ENCODE measurements around the gene ATF6.

DNA sequence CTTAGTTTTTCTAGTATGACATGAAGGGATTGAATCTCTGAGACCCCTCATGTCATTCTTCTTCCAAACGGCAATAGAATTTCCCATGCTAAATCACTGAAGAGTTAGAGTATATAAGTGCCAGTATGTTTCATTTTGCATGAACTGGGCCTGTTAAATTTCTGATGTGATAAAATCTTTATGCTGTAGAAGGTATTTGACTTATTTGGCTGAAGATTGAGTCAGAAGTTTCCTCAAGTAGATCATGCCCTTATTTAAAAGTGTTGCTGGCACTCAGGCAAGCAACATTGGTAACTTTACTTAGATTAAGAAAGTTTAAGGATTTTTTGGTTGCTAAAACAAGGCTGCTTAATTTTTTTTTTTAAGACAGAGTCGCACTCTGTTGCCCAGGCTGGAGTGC is 13.3 kb downstream of the ATF6 start:
- TF ChIP-seq SP1 (IDR thresholded peaks at IDR 0.05; ENCODE audit: low read depth, low read length) (no peak), EZH2 (IDR thresholded peaks at IDR 0.05; ENCODE audit: low read depth, low read length, severe bottlenecking) (no peak), CHD2 (IDR thresholded peaks at IDR 0.05; ENCODE audit: low read length) (no peak), YY1 (IDR thresholded peaks at IDR 0.05; ENCODE audit: low read depth, low read length) (no peak), CTCF (IDR thresholded peaks at IDR 0.05; ENCODE audit: control extremely low read depth in 1 of 3, insufficient read depth in 1 of 3, low read depth in 1 of 3, low read length in 3 of 3) (no peak), POLR2A (IDR thresholded peaks at IDR 0.05; ENCODE audit: control extremely low read depth in 1 of 2, low read depth in 2 of 2, low read length in 2 of 2) (no peak), CEBPB (IDR thresholded peaks at IDR 0.05; ENCODE audit: low read depth, low read length) (no peak), ATF3 (IDR thresholded peaks at IDR 0.05; ENCODE audit: insufficient read depth, low read depth, low read length) (no peak), MAFK (IDR thresholded peaks at IDR 0.05; ENCODE audit: low read depth, low read length) (no peak), SIRT6 (IDR thresholded peaks at IDR 0.05; ENCODE audit: low read length) (no peak), JUND (IDR thresholded peaks at IDR 0.05; ENCODE audit: low read length) (no peak), ZNF274 (IDR thresholded peaks at IDR 0.05; ENCODE audit: borderline replicate concordance, extremely low read depth, low read length) (no peak), BRCA1 (IDR thresholded peaks at IDR 0.05; ENCODE audit: low read depth, low read length) (no peak), RBBP5 (IDR thresholded peaks at IDR 0.05; ENCODE audit: borderline replicate concordance, low read depth, low read length) (no peak)

All from H1 (cell line).